Measurements from ENCODE around the gene FAM163B. TPM values are rescaled to one million over a fixed set of nuclear protein-coding genes. Genes with fewer than 3 reads are reported as not detected.

Gene FAM163B
- total RNA-seq, 4 donors from 2014 or later, result 0.64 TPM; not detected in 3

GRCh38 chr9:133534346-133535291, 74.6 kb downstream of the FAM163B start, which contains the start of gene ADAMTSL2:
TSS of gene ADAMTSL2 (plus strand) at chr9:133534704. CDS start at chr9:133536713, 2,009 bp downstream.
- intact Hi-C loops (cut with DNase I; ENCODE audit: low total_unique reads), result loop anchor here (5.0 kb wide), 1 partner anchor 193 kb away; no protein-coding TSS in a partner anchor
- Histone ChIP-seq H3K27ac (peak within 1 kb of the TSS; percentile 5 to 68 (median 52)), H3K9me3 (no peaks in the 10 kb centered on the region), H3K27me3 (peaks cover 28% of the 10 kb centered on the region), H3K4me3 (peak within 1 kb of the TSS; percentile 8 to 36 (median 22)), H3K4me1 (peaks cover 12 to 30% (median 19%) of the 10 kb centered on the region in 4 donors), H3K36me3 (no peaks in the 10 kb centered on the region)
- peak; percentile 55 for DNase-seq
- TF ChIP-seq POLR2AphosphoS5 (IDR thresholded peaks at IDR 0.05) (no peak), POLR2A (IDR thresholded peaks at IDR 0.05) (no peak), EP300 (IDR thresholded peaks at IDR 0.05; ENCODE audit: low read depth) (no peak), CTCF (IDR thresholded peaks at IDR 0.05) (no peak)
- 4% methylated on average over 34 of the region's 70 CpGs; no CpG with 5 or more reads in 1 of the 2 donors for WGBS, 2 donors (ENCODE audit: low coverage in 1 of 2)
- in situ Hi-C loops (cut with MboI; ENCODE audit: low pct_ligation_motif_present in 1 of 4, low pct_unique_long_range_greater_than_20kb in 1 of 4, low sequenced_read_pairs in 3 of 4), result loop anchor here in 2 of 4 donors (10.0 to 25.0 kb wide), 2 partner anchors 178 to 190 kb away; no protein-coding TSS in a partner anchor

GRCh38 chr9:133533857-133534256, 75.3 kb downstream of the FAM163B start:
- TF ChIP-seq EP300 (IDR thresholded peaks at IDR 0.05; ENCODE audit: low read depth) (no peak), POLR2AphosphoS5 (IDR thresholded peaks at IDR 0.05) (no peak), CTCF (IDR thresholded peaks at IDR 0.05) (no peak), POLR2A (IDR thresholded peaks at IDR 0.05) (no peak)
- H3K9me3 ChIP-seq, result no peaks in the 10 kb centered on the region
- H3K4me3 ChIP-seq, result no peak overlapping the region
- 37% methylated on average over 8 of the region's 9 CpGs; no CpG with 5 or more reads in 1 of the 2 donors for WGBS, 2 donors (ENCODE audit: low coverage in 1 of 2)
- intact Hi-C loops (cut with DNase I; ENCODE audit: low total_unique reads) (loop anchor here (5.0 kb wide), 1 partner anchor 193 kb away; no protein-coding TSS in a partner anchor), in situ Hi-C loops (cut with MboI; ENCODE audit: low pct_ligation_motif_present in 1 of 4, low pct_unique_long_range_greater_than_20kb in 1 of 4, low sequenced_read_pairs in 3 of 4) (loop anchor here in 2 of 4 donors (10.0 to 25.0 kb wide), 2 partner anchors 178 to 191 kb away; no protein-coding TSS in a partner anchor)
- peak overlapping the region; percentile 5 to 68 (median 52) for H3K27ac ChIP-seq
- no peaks in the 10 kb centered on the region for H3K36me3 ChIP-seq
- peaks cover 12 to 23% (median 14%) of the 10 kb centered on the region in 4 donors for H3K4me1 ChIP-seq
- no peak for DNase-seq
- H3K27me3 ChIP-seq, result peaks cover 28% of the 10 kb centered on the region

GRCh38 chr9:133532937-133533668, 76.1 kb downstream of the FAM163B start:
- H3K27ac ChIP-seq, result no peak overlapping the region
- H3K4me1 ChIP-seq, result peaks cover 14 to 29% (median 18%) of the 10 kb centered on the region in 4 donors
- peak; percentile 86 for DNase-seq
- H3K9me3 ChIP-seq, result no peaks in the 10 kb centered on the region
- intact Hi-C loops (cut with DNase I; ENCODE audit: low total_unique reads), result loop anchor here (5.0 kb wide), 1 partner anchor 194 kb away; no protein-coding TSS in a partner anchor
- no peak overlapping the region for H3K4me3 ChIP-seq
- H3K27me3 ChIP-seq, result peaks cover 31% of the 10 kb centered on the region
- 51% methylated on average over 20 of the region's 20 CpGs; no CpG with 5 or more reads in 1 of the 2 donors for WGBS, 2 donors (ENCODE audit: low coverage in 1 of 2)
- in situ Hi-C loops (cut with MboI; ENCODE audit: low pct_ligation_motif_present in 1 of 4, low pct_unique_long_range_greater_than_20kb in 1 of 4, low sequenced_read_pairs in 3 of 4), result loop anchor here in 2 of 4 donors (10.0 to 25.0 kb wide), 2 partner anchors 179 to 192 kb away; no protein-coding TSS in a partner anchor
- H3K36me3 ChIP-seq, result no peaks in the 10 kb centered on the region
- peak; percentile 43 to 85 (median 55) for TF ChIP-seq CTCF (IDR thresholded peaks at IDR 0.05)
- no peak for TF ChIP-seq EP300 (IDR thresholded peaks at IDR 0.05; ENCODE audit: low read depth)
- no peak for TF ChIP-seq POLR2AphosphoS5 (IDR thresholded peaks at IDR 0.05)

Measured in transverse colon (tissue), 4 donors.